H9 (cell line): ENCODE results near the gene HEXIM1. TPM values are rescaled to one million over a fixed set of nuclear protein-coding genes. Genes with fewer than 3 reads are reported as not detected.

Experiments used
- DNase-seq: peaks from one replicate; pipeline ENCODE4 v3.0.0-alpha.2; 2017
- H2AFZ ChIP-seq: one replicate; pipeline ENCODE4 v1.6.1; 2013; ENCODE audit warnings: mild to moderate bottlenecking, low read length, control low read depth, moderate library complexity
- H2AK5ac ChIP-seq: 2 replicates; pipeline ENCODE4 v1.6.1; 2013; ENCODE audit warnings: low read length, control low read depth, mixed read lengths; ENCODE audit not compliant: insufficient read length
- H2BK120ac ChIP-seq: one replicate; pipeline ENCODE4 v1.6.1; 2013; ENCODE audit warnings: low read depth, mild to moderate bottlenecking, low read length, control low read depth, inconsistent platforms; ENCODE audit not compliant: poor library complexity, severe bottlenecking
- H2BK12ac ChIP-seq: 2 replicates; pipeline ENCODE4 v1.6.1; 2013; ENCODE audit warnings: low read length, control low read depth, mixed read lengths, low read depth; ENCODE audit not compliant: insufficient read length
- H2BK15ac ChIP-seq: 2 replicates; pipeline ENCODE4 v1.6.1; 2013; ENCODE audit warnings: low read depth, low read length, control low read depth
- H2BK20ac ChIP-seq: one replicate; pipeline ENCODE4 v1.6.1; 2013; ENCODE audit warnings: low read depth, mild to moderate bottlenecking, low read length, control low read depth, inconsistent platforms; ENCODE audit not compliant: poor library complexity, severe bottlenecking
- H2BK5ac ChIP-seq: 2 replicates; pipeline ENCODE4 v1.6.1; 2013; ENCODE audit warnings: low read length, control low read depth, mixed read lengths; ENCODE audit not compliant: insufficient read length
- H3K14ac ChIP-seq: 2 replicates; pipeline ENCODE4 v1.6.1; 2013; ENCODE audit warnings: low read length, control low read depth; ENCODE audit not compliant: insufficient read depth
- H3K18ac ChIP-seq: 2 replicates; pipeline ENCODE4 v1.6.1; 2013; ENCODE audit warnings: low read depth, mild to moderate bottlenecking, mixed read lengths, low read length, control low read depth; ENCODE audit not compliant: insufficient read length
- H3K23ac ChIP-seq: 2 replicates; pipeline ENCODE4 v1.6.1; 2013; ENCODE audit warnings: low read length, control low read depth, mixed read lengths, low read depth; ENCODE audit not compliant: insufficient read length
- H3K23me2 ChIP-seq: 2 replicates; pipeline ENCODE4 v1.6.1; 2013; ENCODE audit warnings: low read depth, mild to moderate bottlenecking, mixed read lengths, low read length, control low read depth; ENCODE audit not compliant: insufficient read length, poor library complexity, severe bottlenecking
- H3K27ac ChIP-seq: 2 replicates; pipeline ENCODE4 v1.5.1; 2013; ENCODE audit warnings: low read length, control low read depth, mixed read lengths, low read depth; ENCODE audit not compliant: insufficient read length
- H3K27me3 ChIP-seq: 2 replicates; pipeline ENCODE4 v1.6.1; 2013; ENCODE audit warnings: low read length, control low read depth, inconsistent platforms; ENCODE audit not compliant: insufficient read depth
- H3K4ac ChIP-seq: 2 replicates; pipeline ENCODE4 v1.6.1; 2013; ENCODE audit warnings: low read depth, mild to moderate bottlenecking, control low read depth, inconsistent platforms, low read length, moderate library complexity
- H3K4me1 ChIP-seq: 2 replicates; pipeline ENCODE4 v1.6.1; 2013; ENCODE audit warnings: low read length, control low read depth, inconsistent platforms; ENCODE audit not compliant: insufficient read depth
- H3K4me2 ChIP-seq: 2 replicates; pipeline ENCODE4 v1.6.1; 2013; ENCODE audit warnings: low read length, control low read depth, mixed read lengths; ENCODE audit not compliant: insufficient read length, insufficient read depth
- H3K56ac ChIP-seq: 2 replicates; pipeline ENCODE4 v1.6.1; 2013; ENCODE audit warnings: low read depth, mild to moderate bottlenecking, mixed read lengths, low read length, control low read depth; ENCODE audit not compliant: insufficient read length
- H3K79me1 ChIP-seq: 2 replicates; pipeline ENCODE4 v1.6.1; 2013; ENCODE audit warnings: low read depth, mild to moderate bottlenecking, moderate library complexity, low read length, control low read depth, inconsistent platforms; ENCODE audit not compliant: insufficient read depth, poor library complexity, severe bottlenecking
- H3K79me2 ChIP-seq: 2 replicates; pipeline ENCODE4 v1.6.1; 2013; ENCODE audit warnings: low read length, control low read depth, inconsistent platforms; ENCODE audit not compliant: insufficient read depth
- H3K9ac ChIP-seq: 2 replicates; pipeline ENCODE4 v1.6.1; 2013; ENCODE audit warnings: low read length, control low read depth, mixed read lengths; ENCODE audit not compliant: insufficient read length; ENCODE audit errors: extremely low read depth
- H3K9me3 ChIP-seq: one replicate; pipeline ENCODE4 v1.6.1; 2013; ENCODE audit warnings: low read depth, low read length, inconsistent platforms; ENCODE audit not compliant: control insufficient read depth
- H3T11ph ChIP-seq: one replicate; pipeline ENCODE4 v1.6.1; 2013; ENCODE audit warnings: mild to moderate bottlenecking, low read length, control low read depth, inconsistent platforms
- H4K20me1 ChIP-seq: one replicate; pipeline ENCODE4 v1.6.1; 2013; ENCODE audit not compliant: control insufficient read depth, insufficient read length, insufficient read depth
- H4K5ac ChIP-seq: 2 replicates; pipeline ENCODE4 v1.6.1; 2013; ENCODE audit warnings: low read depth, mild to moderate bottlenecking, mixed read lengths, low read length, control low read depth; ENCODE audit not compliant: insufficient read length
- H4K8ac ChIP-seq: replicated peaks from 2 replicates; pipeline ENCODE4 v1.6.1; 2013; ENCODE audit warnings: low read length, control low read depth, mixed read lengths, low read depth; ENCODE audit not compliant: insufficient read length
- H4K91ac ChIP-seq: 2 replicates; pipeline ENCODE4 v1.6.1; 2013; ENCODE audit warnings: low read depth, mild to moderate bottlenecking, moderate library complexity, mixed read lengths, low read length, control low read depth; ENCODE audit not compliant: insufficient read length
- H3K27ac Mint-ChIP-seq, 3 experiments: 2 replicates in 2 of 3; 3 replicates in 1 of 3; pipeline ENCODE4 v1.8.0; 2020 to 2021; ENCODE audit warnings: mixed read lengths in 3 of 3, mild to moderate bottlenecking in 1 of 3, moderate library complexity in 1 of 3
- H3K27me3 Mint-ChIP-seq: 2 replicates; pipeline ENCODE4 v1.8.0; 2021; ENCODE audit warnings: low read depth, mild to moderate bottlenecking, moderate library complexity, mixed read lengths
- H3K36me3 Mint-ChIP-seq, 3 experiments: 2 replicates in 2 of 3; 3 replicates in 1 of 3; pipeline ENCODE4 v1.8.0; 2020 to 2021; ENCODE audit warnings: low read depth in 3 of 3, mixed read lengths in 3 of 3; ENCODE audit not compliant: insufficient read depth in 1 of 3
- H3K4me1 Mint-ChIP-seq, 2 experiments: 2 replicates each; pipeline ENCODE4 v1.8.0; 2020; ENCODE audit warnings: mixed read lengths in 2 of 2
- H3K4me3 Mint-ChIP-seq, 2 experiments: 2 replicates in 1 of 2; 3 replicates in 1 of 2; pipeline ENCODE4 v1.8.0; 2020 to 2021; ENCODE audit warnings: mild to moderate bottlenecking in 2 of 2, mixed read lengths in 2 of 2, moderate library complexity in 1 of 2
- H3K9me3 Mint-ChIP-seq, 2 experiments: 2 replicates in 1 of 2; 3 replicates in 1 of 2; pipeline ENCODE4 v1.8.0; 2020; ENCODE audit warnings: mild to moderate bottlenecking in 2 of 2, mixed read lengths in 2 of 2, moderate library complexity in 1 of 2
- WGBS: extraction: QIAGEN DNeasy Blood & Tissue Kit; methylation state at CpG from one replicate; pipeline ENCODE4 v1.1.7; 2013; ENCODE audit warnings: missing lambda C conversion rate, low lambda C conversion rate, mixed read lengths; ENCODE audit not compliant: insufficient read length; ENCODE audit errors: extremely low coverage; 5-methylcytosine and 5-hydroxymethylcytosine counted together
- total RNA-seq: library from RNA; stranded (reverse); gene quantifications from 2 replicates; pipeline ENCODE4 v1.2.1, GENCODE V29; 2021
- TF ChIP-seq, protein P1 (sequence below): fragments of 200-600 bp; sonication (generic); conservative IDR thresholded peaks from 3 replicates; pipeline ENCODE4 v1.8.0; 2021; ENCODE audit warnings: antibody characterized with exemption, mild to moderate bottlenecking

The HEXIM1 gene
- total RNA-seq, 1 experiment from 2014 or later, result 32.4 TPM

DNA sequence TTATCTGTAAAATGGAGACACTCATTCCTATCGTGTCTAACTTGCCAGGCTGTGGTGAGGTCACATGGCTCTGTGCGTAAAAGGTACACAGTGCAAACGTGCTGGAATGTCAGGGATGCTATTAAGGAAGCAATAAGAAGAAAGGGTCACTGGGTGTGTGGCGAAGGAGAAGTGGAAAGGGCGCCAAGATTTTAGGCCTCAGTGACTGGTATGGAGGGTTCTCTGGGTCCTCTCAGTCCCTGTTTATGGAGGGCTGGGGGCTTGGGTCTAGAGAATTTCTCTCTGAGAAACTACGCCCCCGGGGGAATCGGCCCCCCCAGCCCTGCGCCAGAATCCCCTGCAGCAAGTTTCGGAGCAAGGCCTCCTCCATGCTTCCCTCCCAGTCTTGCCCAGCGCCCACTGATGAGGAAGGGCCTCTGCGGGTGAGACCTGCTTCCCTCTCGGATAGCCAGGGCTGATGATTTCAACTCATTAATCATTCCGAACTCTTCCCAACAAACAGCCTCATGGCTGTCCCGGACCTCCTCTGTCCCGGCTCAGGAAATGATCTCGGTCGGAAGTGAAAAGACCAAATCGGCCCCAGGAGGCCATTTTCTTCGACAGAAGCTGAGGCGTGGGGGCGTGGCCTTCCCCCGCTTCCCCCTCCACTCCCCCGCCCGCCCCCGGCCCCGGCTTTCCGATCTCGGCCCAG is 1.2 kb upstream of the HEXIM1 start:
- peak overlapping the region; percentile 82; the same call in 1 of the 2 replicates for H2BK15ac ChIP-seq
- no CpG with 5 or more reads among the region's 29 CpGs for WGBS
- H3K18ac ChIP-seq, result peak overlapping the region; percentile 98
- H2AFZ ChIP-seq, result peak overlapping the region; percentile 92
- no peak overlapping the region for H2BK20ac ChIP-seq
- H4K8ac ChIP-seq, result no peak overlapping the region
- H3K56ac ChIP-seq, result peak overlapping the region; percentile 5
- peak overlapping the region; percentile 74 for H2BK120ac ChIP-seq
- H3K27ac ChIP-seq, result peak overlapping the region; percentile 92
- peaks cover 4% of the 10 kb centered on the region for H3K79me1 ChIP-seq
- no peak overlapping the region for H3K4ac ChIP-seq
- no peaks in the 10 kb centered on the region for H3K9me3 ChIP-seq
- peaks cover 2% of the 10 kb centered on the region for H3K27me3 Mint-ChIP-seq
- no peaks in the 10 kb centered on the region; the same call in 1 of the 2 replicates for H3K79me2 ChIP-seq
- H3K14ac ChIP-seq, result peak overlapping the region; percentile 99
- H3K36me3 Mint-ChIP-seq, result peaks cover 0 to 5% (median 3%) of the 10 kb centered on the region in 3 experiments; a peak in 2 of 7 replicates
- H3K9ac ChIP-seq, result peak overlapping the region; percentile 93
- H3K4me1 Mint-ChIP-seq, result peaks cover 41 to 49% of the 10 kb centered on the region in 2 experiments
- peaks cover 2% of the 10 kb centered on the region; the same call in 1 of the 2 replicates for H3K4me1 ChIP-seq
- peak; percentile 24 for DNase-seq
- H4K91ac ChIP-seq, result no peak overlapping the region
- peak overlapping the region; percentile 61 for H3T11ph ChIP-seq
- H4K5ac ChIP-seq, result peak overlapping the region; percentile 94
- no peaks in the 10 kb centered on the region for H4K20me1 ChIP-seq
- no peaks in the 10 kb centered on the region; a peak in 1 of 5 replicates for H3K9me3 Mint-ChIP-seq
- no peak overlapping the region for H2BK5ac ChIP-seq
- no peak overlapping the region for H2AK5ac ChIP-seq
- H3K23ac ChIP-seq, result no peak overlapping the region
- H3K4me3 Mint-ChIP-seq, result peak overlapping the region; percentile 98 to 99
- TF ChIP-seq, protein P1, sequence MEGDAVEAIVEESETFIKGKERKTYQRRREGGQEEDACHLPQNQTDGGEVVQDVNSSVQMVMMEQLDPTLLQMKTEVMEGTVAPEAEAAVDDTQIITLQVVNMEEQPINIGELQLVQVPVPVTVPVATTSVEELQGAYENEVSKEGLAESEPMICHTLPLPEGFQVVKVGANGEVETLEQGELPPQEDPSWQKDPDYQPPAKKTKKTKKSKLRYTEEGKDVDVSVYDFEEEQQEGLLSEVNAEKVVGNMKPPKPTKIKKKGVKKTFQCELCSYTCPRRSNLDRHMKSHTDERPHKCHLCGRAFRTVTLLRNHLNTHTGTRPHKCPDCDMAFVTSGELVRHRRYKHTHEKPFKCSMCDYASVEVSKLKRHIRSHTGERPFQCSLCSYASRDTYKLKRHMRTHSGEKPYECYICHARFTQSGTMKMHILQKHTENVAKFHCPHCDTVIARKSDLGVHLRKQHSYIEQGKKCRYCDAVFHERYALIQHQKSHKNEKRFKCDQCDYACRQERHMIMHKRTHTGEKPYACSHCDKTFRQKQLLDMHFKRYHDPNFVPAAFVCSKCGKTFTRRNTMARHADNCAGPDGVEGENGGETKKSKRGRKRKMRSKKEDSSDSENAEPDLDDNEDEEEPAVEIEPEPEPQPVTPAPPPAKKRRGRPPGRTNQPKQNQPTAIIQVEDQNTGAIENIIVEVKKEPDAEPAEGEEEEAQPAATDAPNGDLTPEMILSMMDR, result no peak
- peak overlapping the region; percentile 99 to 100 (median 100) for H3K27ac Mint-ChIP-seq
- peaks cover 22% of the 10 kb centered on the region for H3K23me2 ChIP-seq
- H3K4me2 ChIP-seq, result peak overlapping the region; percentile 46
- H3K27me3 ChIP-seq, result no peaks in the 10 kb centered on the region
- H2BK12ac ChIP-seq, result no peak overlapping the region
